HG03575 (cell line): ENCODE results near the gene CNNM4.

Experiments used
- ATAC-seq: cut with Tn5 transposase; IDR thresholded peaks from one replicate; pipeline ENCODE4 v1.9.1; 2021; ENCODE audit not compliant: unreplicated experiment, insufficient number of reproducible peaks, low FRiP score; ENCODE audit errors: extremely low read depth

The CNNM4 gene

GRCh38 chr2:96756788-96757476 lies 3.8 kb upstream of the CNNM4 start:
- no peak for ATAC-seq

GRCh38 chr2:96757477-96757860 lies 3.2 kb upstream of the CNNM4 start:
- no peak for ATAC-seq

- no peak for ATAC-seq
Observed at GRCh38 chr2:96758987-96759386, 1.7 kb upstream of the CNNM4 start.

- ATAC-seq, result no peak
Observed at GRCh38 chr2:96759548-96759947, 1.2 kb upstream of the CNNM4 start.

GRCh38 chr2:96760986-96761832 lies 507 bp downstream of the CNNM4 start:
- no peak for ATAC-seq

GRCh38 chr2:96762529-96763311 lies 2.0 kb downstream of the CNNM4 start:
- no peak for ATAC-seq

- ATAC-seq, result no peak
Observed at GRCh38 chr2:96763511-96764252, 3.0 kb downstream of the CNNM4 start.

- ATAC-seq, result no peak
Observed at GRCh38 chr2:96764253-96764637, 3.5 kb downstream of the CNNM4 start.

GRCh38 chr2:96767135-96767871 lies 6.6 kb downstream of the CNNM4 start:
- ATAC-seq, result no peak

GRCh38 chr2:96768083-96768561 lies 7.4 kb downstream of the CNNM4 start:
- no peak for ATAC-seq

GRCh38 chr2:96769814-96770213 lies 9.1 kb downstream of the CNNM4 start:
- ATAC-seq, result no peak

GRCh38 chr2:96770442-96771202 lies 9.9 kb downstream of the CNNM4 start:
- no peak for ATAC-seq

GRCh38 chr2:96771796-96772618 lies 11.3 kb downstream of the CNNM4 start:
- no peak for ATAC-seq

- ATAC-seq, result no peak
Observed at GRCh38 chr2:96772903-96773671, 12.4 kb downstream of the CNNM4 start.

GRCh38 chr2:96773922-96774321 lies 13.2 kb downstream of the CNNM4 start:
- ATAC-seq, result no peak

GRCh38 chr2:96775160-96775559 lies 14.5 kb downstream of the CNNM4 start:
- no peak for ATAC-seq
